HG02970 (cell line): Measurements from ENCODE around the gene TTC39C.
A peak's percentile ranks its signal among the peaks of the same experiment; 100 is the strongest.

ENCODE experiments used
- ATAC-seq: cut with Tn5 transposase; IDR thresholded peaks from one replicate; pipeline ENCODE4 v1.9.1; 2021; ENCODE audit warnings: mild to moderate bottlenecking, moderate library complexity, moderate number of reproducible peaks; ENCODE audit not compliant: unreplicated experiment, low FRiP score

The TTC39C gene

GRCh38 chr18:23990474-23991410 lies 23.8 kb upstream of the TTC39C start:
- no peak for ATAC-seq

DNA sequence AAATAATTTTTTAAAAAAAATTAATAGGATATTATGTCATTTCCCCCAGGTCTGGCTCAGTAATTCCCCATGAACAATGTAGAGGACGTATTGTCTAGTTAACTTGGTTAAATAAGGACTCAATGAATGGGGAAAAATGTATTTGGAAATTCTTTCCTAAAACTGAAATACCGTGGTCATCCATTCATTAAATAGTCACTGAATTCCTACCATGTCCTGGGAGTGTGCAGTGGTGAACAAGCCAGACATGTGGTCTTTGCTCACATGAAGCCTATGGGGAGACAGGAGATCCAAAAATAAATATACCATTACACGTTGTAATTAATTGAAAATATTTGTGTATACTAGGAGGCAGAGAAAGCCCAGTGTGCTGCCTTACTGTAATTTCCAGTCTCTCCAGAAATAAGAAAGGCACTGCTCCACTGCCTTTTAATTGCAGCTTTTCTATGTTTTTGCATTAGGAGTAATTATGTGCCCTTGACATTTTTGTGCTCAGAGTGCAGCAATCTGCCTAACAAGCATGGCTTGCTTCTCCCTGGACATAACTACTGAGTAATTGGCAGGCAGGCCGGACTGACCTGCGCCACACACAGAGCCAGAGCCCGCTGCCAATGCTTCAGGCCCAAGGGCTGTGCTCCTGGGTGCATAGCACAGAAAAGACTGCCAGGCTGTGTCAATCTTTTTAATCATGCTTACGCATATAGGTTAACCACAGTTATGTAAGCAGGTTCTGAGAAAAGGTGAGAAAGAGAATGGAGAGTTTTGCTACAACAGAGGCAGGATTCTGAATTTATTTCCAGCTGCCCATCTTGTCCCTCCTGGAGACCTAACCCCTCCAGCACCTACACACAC lies 22.2 kb upstream of the TTC39C start:
- no peak for ATAC-seq

- no peak for ATAC-seq
Observed at GRCh38 chr18:23992941-23993280, 21.6 kb upstream of the TTC39C start.

- ATAC-seq, result no peak
Observed at GRCh38 chr18:23994361-23994902, 20.1 kb upstream of the TTC39C start.

DNA sequence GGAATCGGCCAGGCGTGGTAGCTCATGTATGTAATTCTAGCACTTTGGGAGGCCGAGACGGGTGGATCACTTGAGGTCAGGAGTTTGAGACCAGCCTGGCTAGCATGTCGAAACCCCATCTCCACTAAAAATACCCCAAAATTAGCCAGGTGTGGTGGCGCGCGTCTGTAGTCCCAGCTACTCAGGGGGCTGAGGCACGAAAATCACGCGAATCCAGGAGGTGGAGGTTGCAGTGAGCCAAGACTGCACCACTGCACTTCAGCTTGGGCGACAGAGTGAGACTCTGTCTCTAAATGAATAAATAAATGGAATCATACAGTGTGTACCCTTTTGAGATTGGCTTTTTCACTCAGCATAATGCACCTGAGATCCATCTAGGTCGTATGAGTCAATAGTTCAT lies 19.4 kb upstream of the TTC39C start:
- no peak for ATAC-seq

GRCh38 chr18:23998018-23998417 lies 16.5 kb upstream of the TTC39C start:
- ATAC-seq, result no peak

DNA sequence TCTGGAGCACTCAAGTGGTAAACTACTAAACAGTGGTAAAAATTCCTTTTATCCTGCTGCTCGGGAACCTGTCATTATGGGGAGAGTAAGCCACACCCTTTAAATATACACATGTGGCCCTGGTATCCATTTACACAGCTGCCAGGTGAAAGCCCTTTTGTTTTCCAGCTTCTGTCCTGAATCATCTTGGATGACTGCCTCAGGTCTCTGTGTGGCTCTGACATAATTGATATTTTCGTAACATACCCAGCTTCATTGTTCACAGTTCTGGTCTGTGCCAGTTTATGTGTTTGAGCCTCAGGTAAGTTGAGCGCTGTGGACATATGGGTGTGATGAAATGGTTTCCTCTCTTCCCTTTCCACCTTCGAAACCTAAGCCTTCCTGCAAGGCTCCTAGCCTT lies 15.7 kb upstream of the TTC39C start:
- no peak for ATAC-seq

DNA sequence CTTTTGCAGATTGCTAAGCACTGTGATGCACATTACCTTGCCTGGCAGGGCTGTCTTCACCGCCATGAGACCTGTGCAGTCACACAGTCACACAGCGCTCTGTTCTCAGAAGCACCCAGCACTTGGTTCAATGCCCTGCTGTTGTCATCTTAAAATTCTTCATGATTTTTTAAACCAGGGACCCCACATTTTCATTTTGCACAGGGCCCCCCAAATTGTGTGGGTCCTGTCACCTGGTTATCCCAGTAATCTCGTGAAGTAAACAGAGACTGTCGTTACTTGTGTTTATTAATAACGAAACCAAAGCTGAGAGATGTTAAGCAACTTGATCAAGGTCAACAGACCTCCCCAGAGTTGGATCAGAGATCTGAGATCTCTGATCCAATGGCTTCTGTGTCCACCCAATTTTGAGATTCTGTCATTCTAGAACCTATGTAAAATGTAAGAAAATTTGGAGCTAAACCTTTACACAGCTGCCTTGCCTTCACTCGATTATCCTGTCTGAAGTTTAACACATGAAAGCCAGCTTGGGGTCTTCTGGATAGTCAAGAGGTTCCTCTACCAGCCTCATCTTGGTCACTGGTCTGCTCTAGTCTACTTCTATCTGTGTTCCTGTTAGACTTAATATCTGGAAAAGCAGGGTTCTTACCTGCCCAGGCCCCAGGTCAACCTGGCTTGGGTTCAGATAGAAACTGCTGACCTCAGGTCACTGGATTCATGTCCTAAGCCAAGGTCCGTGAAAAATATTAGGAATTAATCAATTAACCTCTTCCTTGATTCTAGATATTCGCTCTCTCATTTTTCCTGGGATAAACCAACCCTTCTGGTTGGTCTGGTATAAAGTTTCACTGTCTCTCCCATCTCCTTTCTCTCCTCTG lies 13.7 kb upstream of the TTC39C start:
- no peak for ATAC-seq

GRCh38 chr18:24002479-24002878 lies 12.1 kb upstream of the TTC39C start:
- no peak for ATAC-seq

- no peak for ATAC-seq
Observed at GRCh38 chr18:24003288-24003687, 11.3 kb upstream of the TTC39C start.

DNA sequence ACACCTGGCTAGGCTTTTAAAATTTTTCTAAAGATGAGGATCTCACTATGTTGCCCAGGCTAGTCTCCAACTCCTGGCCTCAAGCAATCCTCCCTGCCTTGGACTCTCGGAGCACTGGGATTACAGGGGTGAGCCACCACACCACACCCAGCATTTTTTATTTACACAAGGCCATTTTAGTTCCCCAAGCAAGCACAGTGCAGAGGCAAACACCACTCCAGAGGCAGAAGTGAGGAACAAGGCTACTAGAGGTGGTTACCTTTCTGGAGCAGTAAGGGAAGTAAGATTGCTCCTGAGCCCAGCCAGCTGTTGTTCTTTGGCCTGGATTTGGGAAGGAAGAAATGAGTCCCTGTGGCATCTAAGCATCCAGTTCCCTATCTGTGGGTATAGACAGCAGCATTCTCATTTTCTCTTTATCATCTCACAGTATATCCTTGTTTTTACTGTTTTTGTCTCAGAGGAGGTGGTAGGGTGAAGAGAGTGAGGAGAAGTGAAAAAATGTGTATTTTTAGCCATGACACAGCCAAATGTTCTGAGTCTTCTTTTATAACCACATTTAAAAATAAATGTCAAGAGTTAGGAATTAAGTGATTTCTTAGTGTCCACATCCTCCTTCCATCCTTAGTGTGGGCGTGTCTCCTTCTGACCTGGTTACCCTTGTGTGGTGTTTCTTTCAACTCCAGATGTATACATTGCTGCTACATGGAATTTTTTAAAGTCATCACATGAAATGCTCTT lies 10.5 kb upstream of the TTC39C start:
- ATAC-seq, result no peak

GRCh38 chr18:24006712-24007313 lies 7.7 kb upstream of the TTC39C start:
- no peak for ATAC-seq

DNA sequence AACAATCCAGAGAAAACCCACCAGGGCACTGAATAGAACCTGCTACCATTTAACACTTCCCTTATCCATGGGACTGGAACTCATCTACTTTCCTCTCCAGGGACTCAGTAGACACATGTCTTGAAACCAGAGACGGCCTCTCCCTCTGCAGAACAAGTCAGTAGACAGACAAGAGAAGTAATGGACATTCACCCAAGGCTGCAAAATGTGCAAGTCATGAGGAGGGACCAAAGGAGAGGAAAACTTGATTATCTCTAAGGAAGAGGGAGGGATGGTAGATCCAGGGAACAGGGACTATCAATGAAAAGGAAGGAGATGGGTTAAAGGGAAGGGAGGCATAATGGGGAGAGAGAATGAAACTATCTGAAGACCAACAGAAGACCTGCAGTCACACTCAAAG lies 5.3 kb upstream of the TTC39C start:
- no peak for ATAC-seq

DNA sequence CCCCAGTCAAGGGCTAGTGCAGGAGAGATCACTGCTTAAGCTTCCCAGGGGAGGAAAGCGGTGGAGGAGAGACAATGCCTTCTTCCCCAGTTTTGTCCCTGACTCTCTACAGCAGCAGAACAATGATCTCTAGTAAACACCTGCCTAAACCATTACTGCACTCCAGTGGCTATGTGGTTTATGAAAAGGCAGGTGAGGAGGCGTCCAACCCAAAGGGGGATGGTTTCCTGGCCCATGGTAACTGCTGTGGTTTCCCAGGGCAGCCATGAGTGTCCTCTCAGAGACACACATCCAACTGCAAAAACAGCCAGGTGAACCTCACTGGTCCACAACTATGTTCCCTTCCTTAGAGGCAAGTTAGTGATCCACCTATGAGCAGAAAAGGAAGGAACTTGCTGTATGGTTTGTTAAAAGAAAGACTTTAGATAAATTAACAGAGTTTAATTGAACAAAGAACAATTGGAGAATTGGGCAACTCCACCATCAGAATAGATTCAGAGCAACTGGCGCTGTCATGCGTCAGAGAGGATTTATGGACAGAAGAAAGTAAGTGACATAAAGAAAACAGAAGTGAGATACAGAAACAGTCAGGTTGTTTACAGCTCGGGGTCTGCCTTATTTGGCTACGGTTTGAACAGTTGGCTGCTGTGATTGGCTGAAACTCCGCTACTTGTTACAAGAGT lies 4.8 kb upstream of the TTC39C start:
- peak; percentile 44 for ATAC-seq

DNA sequence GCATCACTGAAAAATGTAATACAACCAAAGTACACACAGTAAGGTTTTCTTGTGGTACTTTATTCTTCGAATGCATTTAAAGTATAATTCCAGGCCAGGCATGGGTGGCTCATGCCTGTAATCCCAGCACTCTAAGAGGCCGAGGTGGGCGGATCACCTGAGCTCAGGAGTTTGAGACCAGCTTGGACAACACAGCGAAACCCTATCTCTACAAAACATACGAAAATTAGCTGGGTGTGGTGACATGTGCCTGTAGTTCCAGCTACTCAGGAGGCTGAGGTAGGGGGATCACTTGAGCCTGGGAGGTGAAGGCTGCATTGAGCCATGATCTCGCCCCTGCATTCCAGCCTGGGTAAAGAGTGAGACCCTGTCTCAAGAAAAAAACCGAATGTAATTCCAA lies 3.9 kb upstream of the TTC39C start:
- no peak for ATAC-seq

DNA sequence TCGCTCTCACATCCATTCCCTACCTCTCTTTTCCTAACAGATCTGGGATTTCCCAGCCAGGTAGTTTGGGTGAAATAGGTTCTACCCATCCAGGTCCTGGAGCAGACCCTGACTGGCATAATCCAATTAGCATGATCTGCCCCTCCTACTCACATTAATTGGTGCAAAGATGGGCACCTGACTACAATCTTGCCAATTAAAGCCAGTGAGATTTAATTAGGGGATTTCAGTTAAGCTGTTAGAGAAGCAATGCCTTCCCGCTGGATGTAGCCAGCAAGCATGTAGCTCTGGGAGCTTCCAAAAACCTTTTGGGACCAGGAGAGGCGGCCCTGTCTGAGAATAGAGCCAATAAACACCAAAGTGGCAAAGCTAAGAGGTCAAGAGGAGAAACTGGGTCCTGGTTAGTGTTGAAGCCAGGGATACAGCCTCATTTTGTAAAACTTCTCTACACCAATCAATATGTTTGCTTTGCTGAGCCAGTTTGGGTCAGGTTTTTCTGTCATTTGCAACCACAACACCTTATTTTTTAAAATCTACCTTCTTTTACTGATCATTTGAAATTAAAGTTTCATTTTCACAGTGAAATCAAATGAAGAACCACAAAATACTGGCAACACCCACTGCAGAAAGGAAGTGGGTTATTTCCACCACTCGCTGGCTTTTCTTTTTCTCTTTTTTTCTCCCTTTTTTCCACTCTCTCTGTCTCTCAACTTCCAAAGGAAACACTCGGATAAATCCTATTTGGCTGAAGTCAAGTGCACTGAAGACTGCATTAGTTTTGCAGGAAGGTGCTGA lies 3.2 kb upstream of the TTC39C start:
- no peak for ATAC-seq

- ATAC-seq, result no peak
Observed at GRCh38 chr18:24013051-24013450, 1.5 kb upstream of the TTC39C start.
